ENCODE measurements around the gene SMARCC2. TPM values are rescaled to one million over a fixed set of nuclear protein-coding genes. Genes with fewer than 3 reads are reported as not detected.
"Not testable (repeated sequence)": the region's sequence is repeated elsewhere in the genome, so short reads cannot be mapped to it uniquely, and the experiment has no call there.

The SMARCC2 gene
- total RNA-seq, 4 donors from 2014 or later: 63.8 to 231 (median 135) TPM

DNA sequence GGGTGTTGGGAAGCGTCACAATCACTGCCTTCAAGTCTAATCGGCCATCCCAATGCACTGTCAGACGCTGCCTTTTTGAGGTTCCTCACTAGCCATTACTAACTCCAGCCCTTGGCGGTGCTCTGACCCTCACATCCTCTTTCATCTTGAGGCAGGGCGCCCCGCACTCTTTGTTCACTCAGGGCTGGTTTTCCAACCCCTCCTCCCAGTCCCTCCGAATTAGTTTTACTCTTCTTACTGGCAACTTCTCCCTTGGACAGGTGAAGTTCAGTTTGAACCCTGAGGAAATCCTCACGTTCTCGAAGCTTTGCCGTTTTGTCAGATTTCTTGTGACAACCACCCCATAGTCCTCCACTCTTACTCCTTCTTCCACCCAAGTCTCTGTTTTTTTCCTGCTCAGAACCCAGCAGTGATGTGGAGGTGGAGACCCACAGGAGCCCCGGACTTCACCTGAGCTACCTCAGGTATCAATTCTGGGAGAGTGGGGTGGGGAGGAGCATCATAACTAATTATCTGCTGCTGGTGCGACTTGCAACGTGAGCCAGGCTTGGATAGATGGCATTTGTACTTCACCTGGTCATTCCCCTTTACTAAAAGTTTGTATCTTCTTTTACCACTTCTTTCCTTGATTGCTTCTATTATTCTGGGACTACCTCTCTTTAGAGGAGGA lies 70.5 kb downstream of the SMARCC2 start:
- Histone ChIP-seq H3K9me3 (no peaks in the 10 kb centered on the region), H3K27me3 (no peaks in the 10 kb centered on the region), H3K4me3 (peak overlapping the region; percentile 54 to 89 (median 70)), H3K4me1 (peaks cover 8 to 29% (median 20%) of the 10 kb centered on the region in 4 donors), H3K27ac (peak overlapping the region; percentile 91 to 99 (median 96)), H3K36me3 (no peaks in the 10 kb centered on the region)
- DNase-seq: no peak
- 6 to 15% methylated on average over 7 to 13 of the region's 13 CpGs for whole genome bisulfite sequencing, 2 donors (ENCODE audit: low coverage in 1 of 2)
- in situ Hi-C loops (cut with MboI; ENCODE audit: low pct_ligation_motif_present in 1 of 4, low pct_unique_long_range_greater_than_20kb in 1 of 4, low sequenced_read_pairs in 3 of 4) (loop anchor here in 2 of 4 donors (10.0 kb wide), 2 partner anchors 74 to 394 kb away; partner anchors contain the start of genes CD63 (in 1 of the 2), RDH5 (in 1 of the 2) and RPS26 (in 1 of the 2)), intact Hi-C loops (cut with DNase I; ENCODE audit: low total_unique reads) (loop anchor here (2.0 kb wide), 1 partner anchor 70 kb away; the partner anchor contains the start of gene SMARCC2)
- no peak for TF ChIP-seq POLR2AphosphoS5 (IDR thresholded peaks at IDR 0.05)
- no peak for TF ChIP-seq EP300 (IDR thresholded peaks at IDR 0.05; ENCODE audit: low read depth)
- TF ChIP-seq POLR2A (IDR thresholded peaks at IDR 0.05): no peak
- TF ChIP-seq CTCF (IDR thresholded peaks at IDR 0.05): no peak

DNA sequence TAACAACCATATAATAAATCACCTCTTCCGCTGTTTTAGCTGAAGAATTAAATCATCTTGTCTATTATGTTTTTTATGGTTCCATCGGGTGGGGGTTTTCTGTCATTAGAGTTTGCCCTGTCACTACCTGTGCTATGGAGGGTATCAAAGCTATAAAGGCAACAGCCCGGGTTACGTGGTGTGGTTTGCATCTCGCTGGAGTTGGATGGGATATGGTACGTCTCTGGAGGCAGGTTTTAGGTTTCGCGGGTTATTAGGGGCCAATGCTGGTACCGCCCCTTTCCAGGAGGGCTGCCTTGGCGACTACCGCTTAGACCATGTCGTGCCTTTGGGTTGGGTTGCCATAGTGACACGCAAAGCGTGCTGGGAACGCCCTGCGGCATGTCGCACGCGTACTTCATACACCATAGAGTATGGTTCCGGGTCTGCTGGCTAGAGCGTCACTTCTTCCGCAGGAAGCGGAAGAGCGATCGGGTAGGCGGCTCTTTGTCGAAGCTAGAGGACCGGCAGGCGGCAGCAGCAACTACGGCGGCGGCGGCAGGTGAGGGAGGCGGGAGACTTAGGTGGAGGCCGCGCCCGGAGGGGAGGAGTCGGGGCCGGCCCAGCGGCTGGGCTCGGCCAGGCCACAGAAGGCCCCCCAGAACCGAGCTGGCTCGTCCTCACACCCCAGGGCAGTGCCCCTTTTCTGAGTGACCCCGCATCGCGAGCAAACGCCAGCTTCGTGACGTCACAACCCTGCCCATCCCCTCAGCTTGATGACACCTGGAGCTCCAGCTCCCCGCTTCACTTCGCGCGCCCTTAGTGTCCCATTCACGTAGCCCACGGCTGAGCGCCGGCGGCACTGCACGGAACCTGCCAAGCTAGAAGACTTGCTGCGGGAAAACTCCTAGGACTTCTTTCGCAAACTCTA lies 71.2 kb downstream of the SMARCC2 start, which contains the start of gene ZC3H10:
Gene ZC3H10 (plus strand): TSS at position 489 of the 910 bp plus-strand sequence. CDS start 2,297 bp downstream, outside the sequence.
- in situ Hi-C loops (cut with MboI; ENCODE audit: low pct_ligation_motif_present in 1 of 4, low pct_unique_long_range_greater_than_20kb in 1 of 4, low sequenced_read_pairs in 3 of 4): loop anchor here in 2 of 4 donors (10.0 kb wide), 2 partner anchors 73 to 393 kb away; partner anchors contain the start of genes CD63 (in 1 of the 2), RDH5 (in 1 of the 2) and RPS26 (in 1 of the 2)
- H3K27me3 ChIP-seq: no peaks in the 10 kb centered on the region
- peak within 1 kb of the TSS; percentile 54 to 89 (median 70) for H3K4me3 ChIP-seq
- H3K9me3 ChIP-seq: no peaks in the 10 kb centered on the region
- peak; percentile 99 for DNase-seq
- WGBS, 2 donors (ENCODE audit: low coverage in 1 of 2): 1% methylated on average over 41 of the region's 61 CpGs; no CpG with 5 or more reads in 1 of the 2 donors
- TF ChIP-seq POLR2AphosphoS5 (IDR thresholded peaks at IDR 0.05): peak; percentile 93 to 95 (median 94)
- peak in 4 of 5 experiments; percentile 41 to 83 (median 52) for TF ChIP-seq CTCF (IDR thresholded peaks at IDR 0.05)
- peak; percentile 90 for TF ChIP-seq POLR2A (IDR thresholded peaks at IDR 0.05)
- TF ChIP-seq EP300 (IDR thresholded peaks at IDR 0.05; ENCODE audit: low read depth): no peak
- peak within 1 kb of the TSS; percentile 91 to 99 (median 96) for H3K27ac ChIP-seq
- H3K4me1 ChIP-seq: peaks cover 8 to 29% (median 20%) of the 10 kb centered on the region in 4 donors
- H3K36me3 ChIP-seq: peaks cover 0 to 5% (median 0%) of the 10 kb centered on the region in 4 donors
- intact Hi-C loops (cut with DNase I; ENCODE audit: low total_unique reads): loop anchor here (2.0 kb wide), 2 partner anchors 71 to 105 kb away; partner anchors contain the start of gene SMARCC2

GRCh38 chr12:56117082-56117706 lies 72.1 kb downstream of the SMARCC2 start:
- H3K9me3 ChIP-seq, H3K27me3 ChIP-seq, DNase-seq, H3K36me3 ChIP-seq: not testable (repeated sequence)
- WGBS, 2 donors (ENCODE audit: low coverage in 1 of 2): 0 to 1% methylated on average over 9 to 14 of the region's 16 CpGs
- in situ Hi-C loops (cut with MboI; ENCODE audit: low pct_ligation_motif_present in 1 of 4, low pct_unique_long_range_greater_than_20kb in 1 of 4, low sequenced_read_pairs in 3 of 4) (loop anchor here in 2 of 4 donors (10.0 kb wide), 2 partner anchors 72 to 392 kb away; partner anchors contain the start of genes CD63 (in 1 of the 2), RDH5 (in 1 of the 2) and RPS26 (in 1 of the 2)), intact Hi-C loops (cut with DNase I; ENCODE audit: low total_unique reads) (loop anchor here (2.0 kb wide), 1 partner anchor 106 kb away; no protein-coding TSS in a partner anchor)
- peak overlapping the region; percentile 54 to 78 (median 69) for H3K4me3 ChIP-seq
- H3K27ac ChIP-seq: peak overlapping the region; percentile 91 to 99 (median 96)
- peaks cover 8 to 25% (median 20%) of the 10 kb centered on the region in 4 donors for H3K4me1 ChIP-seq
